GM03348 (cell line): Measurements from ENCODE around the gene OSBPL7.
A peak's percentile ranks its signal among the peaks of the same experiment; 100 is the strongest.

Experiments
- DNase-seq: peaks from one replicate; pipeline ENCODE4 v3.0.0; 2012; ENCODE audit warnings: low spot score

OSBPL7 gene

DNA sequence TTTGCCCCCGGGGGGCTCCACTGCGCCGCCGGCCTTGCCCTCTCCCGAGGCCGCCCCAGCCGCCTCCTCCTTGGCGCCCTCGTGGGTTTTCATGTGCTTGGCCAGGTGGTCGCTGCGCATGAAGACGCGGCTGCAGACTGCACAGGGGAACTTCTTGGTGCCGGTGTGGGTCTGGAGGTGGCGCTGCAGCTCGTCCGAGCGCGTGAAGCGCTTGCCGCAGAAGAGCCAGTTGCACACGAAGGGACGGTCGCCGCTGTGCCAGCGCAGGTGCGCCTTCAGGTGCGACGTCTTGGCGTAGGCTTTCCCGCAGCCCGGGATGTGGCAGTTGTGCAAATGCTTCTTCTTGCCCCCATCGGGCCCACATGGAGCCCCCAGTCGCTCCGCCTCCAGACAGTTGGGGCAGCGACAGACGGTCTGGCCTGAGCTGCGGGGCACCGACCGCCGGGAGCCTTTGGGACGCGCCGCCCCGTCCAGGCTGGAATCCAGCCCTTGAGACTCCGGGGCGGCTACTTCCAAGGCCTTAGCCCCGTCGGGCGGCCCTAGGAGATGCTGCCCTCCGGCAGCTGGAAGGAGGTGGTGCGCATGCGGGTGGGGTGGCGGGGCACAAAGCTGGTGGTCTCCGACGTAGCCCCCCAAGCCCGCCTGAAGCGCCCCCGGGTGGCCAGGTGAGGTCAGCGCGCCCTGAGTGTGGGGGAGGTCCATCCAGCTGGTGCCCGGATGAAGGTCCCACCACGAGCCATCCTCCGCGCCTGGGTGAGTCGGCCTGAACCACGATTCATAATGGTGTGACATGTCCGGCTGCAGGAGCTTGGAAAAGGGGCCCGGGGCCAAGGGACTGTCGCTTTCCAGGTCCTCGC, 26.0 kb upstream of the OSBPL7 start:
- no peak for DNase-seq

- no peak for DNase-seq
Measured at GRCh38 chr17:47846716-47847340, 25.2 kb upstream of the OSBPL7 start.

GRCh38 chr17:47845716-47846075, 24.1 kb upstream of the OSBPL7 start:
- DNase-seq, result no peak

GRCh38 chr17:47844814-47845715, 23.5 kb upstream of the OSBPL7 start:
- DNase-seq, result peak; percentile 65

- DNase-seq, result no peak
Measured at GRCh38 chr17:47844227-47844626, 22.6 kb upstream of the OSBPL7 start.

DNA sequence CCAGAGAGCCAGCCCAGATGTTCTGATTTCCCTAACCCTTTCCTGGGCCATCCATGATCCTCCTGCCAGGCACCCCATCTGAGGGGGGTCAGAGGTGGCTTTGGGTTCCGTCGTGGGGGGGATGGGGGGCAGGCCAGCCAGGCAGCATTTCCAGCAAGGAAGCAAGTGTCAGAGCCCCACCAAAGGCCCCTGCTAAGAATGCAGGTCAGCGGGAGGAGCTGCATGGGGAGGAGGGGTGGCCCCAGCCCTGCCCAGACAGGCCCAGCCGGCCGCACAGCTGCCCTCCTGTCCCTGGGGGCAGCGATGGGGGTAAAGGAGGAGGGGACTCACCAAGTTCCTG, 21.8 kb upstream of the OSBPL7 start:
- DNase-seq, result no peak

DNA sequence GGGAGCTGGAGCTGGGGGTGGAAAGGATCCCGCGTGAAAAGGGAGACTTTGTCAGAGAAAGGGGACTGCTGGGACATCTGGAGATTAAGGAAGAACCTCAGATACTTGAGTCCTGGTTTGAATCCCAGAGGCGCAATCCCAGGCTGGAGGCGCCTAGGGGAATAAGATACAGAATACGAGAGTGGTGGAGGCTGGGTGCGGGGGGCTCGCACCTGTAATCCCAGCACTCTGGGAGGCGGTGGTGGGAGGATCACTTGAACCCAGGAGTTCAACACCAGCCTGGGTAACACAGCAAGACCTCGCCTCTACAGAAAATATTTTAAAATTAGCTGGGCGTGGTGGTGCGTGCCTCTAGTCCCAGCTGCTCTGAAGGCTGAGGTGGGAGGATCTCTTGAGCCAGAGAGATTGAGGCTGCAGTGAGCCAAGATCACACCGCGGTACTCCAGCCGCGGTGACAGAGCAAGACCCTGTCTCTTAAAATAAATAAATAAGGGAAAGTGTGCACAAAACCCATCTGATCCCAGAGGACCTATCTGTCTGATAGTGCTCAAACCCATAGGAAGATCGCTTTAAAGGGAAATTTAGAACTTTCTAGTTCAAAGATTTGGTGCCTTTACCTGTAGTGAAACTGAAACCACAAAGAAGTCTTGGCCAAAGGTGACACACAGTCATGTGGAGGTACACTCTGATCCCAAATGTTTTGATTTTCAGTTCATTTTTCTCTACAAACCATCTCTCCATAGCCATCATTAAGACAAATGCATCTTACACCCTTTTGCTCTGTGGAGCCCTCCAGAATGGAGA, 20.1 kb upstream of the OSBPL7 start:
- DNase-seq, result no peak

DNA sequence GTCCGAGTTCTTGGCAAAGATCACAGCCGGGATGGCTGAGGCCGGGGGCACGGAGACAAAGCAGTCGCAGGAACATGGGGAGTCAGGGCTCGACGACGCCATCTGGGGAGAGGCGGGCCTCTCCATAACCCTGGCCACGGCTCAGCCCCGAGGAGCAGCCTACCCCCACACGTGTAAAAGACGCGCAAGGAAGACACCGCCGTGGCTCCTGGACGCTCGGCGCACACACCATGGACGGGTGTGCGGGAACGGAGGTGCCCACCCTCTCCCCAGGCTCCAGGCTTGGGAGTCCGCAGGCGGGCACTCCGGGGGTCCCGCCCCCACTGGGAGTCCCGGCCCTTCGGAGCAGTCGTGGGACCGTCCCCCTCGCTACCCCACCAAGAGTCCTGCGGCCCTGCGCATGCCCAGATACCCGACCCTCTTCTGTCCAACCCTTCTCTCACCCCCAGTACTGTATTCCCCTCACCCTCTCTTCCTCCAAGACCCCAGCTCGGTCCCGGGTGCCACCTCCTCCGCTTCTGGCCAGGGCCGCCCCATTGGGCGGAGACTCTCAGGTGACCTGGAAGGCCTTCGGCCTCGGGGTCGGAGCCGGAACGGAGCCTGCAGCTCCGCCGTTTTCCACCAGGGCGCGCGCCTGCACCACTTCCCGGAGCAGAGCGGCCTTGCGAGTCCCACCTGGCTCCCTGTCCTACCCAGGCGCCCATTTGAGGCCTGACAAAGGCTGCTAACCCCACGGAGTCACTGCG, 19.3 kb upstream of the OSBPL7 start, which contains the start of gene SCRN2:
Gene SCRN2, minus strand, starts transcription at position 532 of the 746 bp plus-strand sequence. Its CDS starts 430 bp downstream, at position 102.
- DNase-seq, result peak; percentile 92

GRCh38 chr17:47840001-47840741, 18.6 kb upstream of the OSBPL7 start:
- no peak for DNase-seq

GRCh38 chr17:47839071-47839470, 17.5 kb upstream of the OSBPL7 start:
- DNase-seq, result no peak

DNA sequence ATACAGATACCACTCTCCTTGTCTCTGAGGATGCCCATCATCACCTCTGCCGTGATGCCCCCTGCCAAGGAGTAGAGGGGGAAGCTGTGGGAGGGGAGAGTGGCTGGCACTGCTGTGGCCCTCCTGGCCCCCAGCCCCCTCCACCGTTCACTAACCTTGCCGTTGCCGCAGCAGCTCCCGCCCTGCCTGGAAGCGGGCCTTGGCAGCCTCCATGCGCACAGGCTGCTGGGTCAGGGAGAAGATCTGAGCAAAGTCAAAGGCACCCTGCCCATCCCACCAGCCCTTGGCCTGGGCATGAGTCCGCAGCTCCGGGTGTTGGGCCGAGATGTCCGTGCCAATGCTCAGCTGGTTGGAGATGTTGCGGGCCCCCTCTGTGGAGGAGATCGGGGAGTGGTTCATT, 17.0 kb upstream of the OSBPL7 start:
- no peak for DNase-seq

DNA sequence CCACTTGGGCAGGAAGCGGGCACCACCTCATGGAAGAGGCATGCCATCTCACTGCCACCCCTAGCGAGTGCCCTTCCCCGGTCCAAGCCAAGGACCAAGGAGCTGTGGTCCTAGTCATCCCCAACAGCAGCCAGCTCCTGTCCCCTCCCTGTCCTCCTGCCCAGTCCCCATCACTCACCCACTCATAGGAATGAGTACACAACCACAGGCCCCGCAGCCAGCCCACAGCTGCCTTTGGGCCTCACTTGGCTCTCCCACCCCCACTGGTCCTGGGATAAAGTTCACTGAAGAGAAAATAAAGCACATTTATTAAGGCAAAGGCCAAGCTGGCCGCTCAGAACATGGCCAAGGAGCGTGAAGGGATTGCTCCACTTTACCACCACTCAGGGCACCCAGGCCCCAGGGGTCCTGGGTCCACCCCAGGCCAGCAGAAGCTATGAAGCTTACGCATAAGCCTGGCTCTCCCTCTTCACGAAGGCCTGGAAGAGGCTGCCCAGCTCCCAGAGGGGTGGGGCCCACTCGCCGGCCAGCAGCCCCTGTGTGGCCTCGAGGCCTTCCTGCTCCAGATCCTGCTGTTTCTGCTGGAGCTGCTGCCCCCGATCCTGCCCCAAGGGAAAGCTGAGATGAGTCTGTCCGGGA, 15.9 kb upstream of the OSBPL7 start:
- DNase-seq, result no peak

DNA sequence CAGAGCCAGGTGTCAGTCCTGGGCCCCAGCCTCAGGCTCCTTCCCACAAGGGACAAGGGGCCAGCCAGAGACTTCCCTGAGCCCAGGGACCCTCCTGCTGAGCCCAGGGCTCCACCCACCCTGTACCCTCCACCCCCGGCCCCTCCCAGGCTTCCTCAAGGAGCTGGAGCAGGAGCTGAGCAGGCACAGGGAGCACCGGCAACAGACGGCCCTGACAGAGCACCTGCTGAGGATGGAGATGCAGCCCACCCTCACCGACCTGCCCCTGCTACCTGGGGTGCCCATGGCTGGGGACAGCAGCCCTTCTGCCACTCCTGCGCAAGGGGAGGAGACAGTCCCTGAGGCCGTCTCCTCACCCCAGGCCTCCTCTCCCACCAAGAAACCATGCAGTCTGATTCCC, 15.0 kb upstream of the OSBPL7 start:
- DNase-seq, result no peak

DNA sequence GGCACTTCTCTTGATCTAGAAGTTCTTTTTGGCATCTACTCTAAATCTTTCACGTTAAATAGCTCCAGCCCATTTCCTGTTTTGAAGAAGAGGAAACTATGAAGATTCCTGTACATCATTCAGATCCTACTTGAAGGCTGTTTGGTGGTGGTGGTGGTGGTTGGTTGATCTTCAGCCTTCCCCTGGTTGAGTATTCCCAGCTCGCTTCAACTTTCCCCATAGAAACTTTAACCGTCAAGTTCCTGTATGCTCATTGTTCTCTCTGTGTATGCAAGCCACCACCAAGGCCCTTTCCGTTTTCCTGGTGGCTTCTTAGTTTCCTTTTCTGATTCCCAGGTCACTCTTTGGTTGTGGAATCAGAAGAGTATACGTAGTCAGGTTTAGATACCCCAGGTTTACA, 13.2 kb upstream of the OSBPL7 start:
- no peak for DNase-seq

DNA sequence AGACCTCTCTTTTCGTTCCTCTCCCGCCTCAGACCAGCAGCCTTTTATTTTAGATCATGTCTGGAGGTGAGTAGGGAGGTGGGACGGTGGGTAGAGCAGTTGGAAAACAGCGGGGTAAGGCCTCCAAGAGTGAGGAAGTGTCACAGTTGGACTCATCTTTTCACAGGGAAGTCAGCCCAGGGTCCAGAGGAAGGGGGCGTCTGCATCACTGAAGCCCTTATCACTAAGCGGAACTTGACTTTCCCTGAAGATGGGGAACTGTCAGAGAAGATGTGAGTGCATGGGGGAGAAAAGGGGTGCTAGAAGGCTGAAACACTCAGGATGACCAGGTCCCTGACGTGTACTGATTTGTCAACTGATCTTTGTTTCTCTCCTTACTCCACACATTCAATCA, 10.3 kb upstream of the OSBPL7 start:
- DNase-seq, result no peak

GRCh38 chr17:47831003-47831933, 9.7 kb upstream of the OSBPL7 start, which contains the start of the genes LRRC46 and MRPL10:
Gene LRRC46 (plus strand): TSS chr17:47831670. CDS start chr17:47831990, 320 bp downstream.
Gene MRPL10 (minus strand): TSS chr17:47831541. CDS start chr17:47831511, 30 bp downstream.
- peak; percentile 100 for DNase-seq

DNA sequence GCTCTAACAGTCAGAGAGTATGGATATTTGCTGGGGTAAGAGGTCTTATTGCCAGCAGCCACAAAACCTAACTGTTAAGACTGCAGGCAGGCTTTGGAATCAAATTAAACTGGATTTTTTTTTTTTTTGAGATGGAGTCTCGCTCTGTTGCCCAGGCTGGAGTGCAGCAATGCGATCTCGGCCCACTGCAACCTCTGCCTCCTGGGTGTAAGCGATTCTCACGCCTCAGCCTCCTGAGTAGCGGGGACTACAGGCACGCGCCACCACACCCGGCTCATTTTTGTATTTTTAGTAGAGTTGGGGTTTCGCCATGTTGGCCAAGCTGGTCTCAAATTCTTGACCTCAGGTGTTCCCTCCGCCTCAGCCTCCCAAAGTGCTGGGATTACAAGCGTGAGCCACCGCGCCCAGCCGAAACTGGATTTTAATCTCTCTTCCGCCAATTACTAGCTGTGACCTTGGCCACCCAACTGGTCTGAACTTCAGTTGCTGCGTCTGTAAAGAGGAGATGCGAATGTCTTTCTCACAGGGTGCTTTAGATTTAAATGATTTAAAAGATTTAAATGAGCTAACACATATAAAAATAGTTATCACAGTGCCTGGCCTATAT, 8.9 kb upstream of the OSBPL7 start:
- DNase-seq, result no peak

DNA sequence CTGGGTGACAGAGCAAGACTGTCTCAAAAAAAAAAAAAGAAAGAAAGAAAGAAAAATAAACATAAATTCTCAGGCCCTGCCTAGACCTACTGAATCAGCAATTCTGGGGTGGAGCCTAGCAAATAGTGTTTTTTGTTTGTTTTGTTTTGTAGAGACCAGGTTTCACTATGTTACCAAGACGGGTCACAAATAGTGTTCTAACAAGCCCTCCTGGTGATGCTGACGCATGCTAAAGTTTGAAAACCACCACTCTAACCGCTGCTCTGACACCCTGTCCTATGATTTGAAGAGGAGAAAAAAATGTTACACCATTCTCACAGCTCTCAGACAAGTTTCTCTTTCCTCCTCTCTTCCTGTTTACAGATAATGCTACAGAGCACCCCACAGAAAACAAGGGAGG, 8.3 kb upstream of the OSBPL7 start:
- no peak for DNase-seq
